Astrocyte of the spinal cord (primary cell): ENCODE data around the gene SLC18A3.

ENCODE experiments used
- DNase-seq: peaks from one replicate; pipeline ENCODE4 v3.0.0; 2011; ENCODE audit warnings: low read depth, low spot score
- H3K4me3 ChIP-seq: 2 replicates; pipeline ENCODE4 v1.5.1; 2011; ENCODE audit warnings: low read depth, mild to moderate bottlenecking, low read length, moderate library complexity
- CTCF ChIP-seq: IDR thresholded peaks from 2 replicates; pipeline ENCODE4 v1.5.1; 2012; ENCODE audit warnings: low read depth, mild to moderate bottlenecking, low read length, inconsistent platforms
- in situ Hi-C: cut with HindIII; loops from 2 replicates; pipeline ENCODE4 v1.10.0; 2017; ENCODE audit warnings: low sequenced_read_pairs

SLC18A3 gene

GRCh38 chr10:49649936-49650723, 40.0 kb downstream of the SLC18A3 start:
- no peak for DNase-seq
- no peak overlapping the region for H3K4me3 ChIP-seq
- in situ Hi-C loops, result no loop called here
- no peak for TF ChIP-seq CTCF

GRCh38 chr10:49650724-49651034, 40.6 kb downstream of the SLC18A3 start:
- no peak for TF ChIP-seq CTCF
- in situ Hi-C loops, result no loop called here
- no peak overlapping the region for H3K4me3 ChIP-seq
- no peak for DNase-seq

GRCh38 chr10:49651039-49651835, 41.1 kb downstream of the SLC18A3 start:
- no peak for TF ChIP-seq CTCF
- H3K4me3 ChIP-seq, result no peak overlapping the region
- in situ Hi-C loops, result no loop called here
- DNase-seq, result no peak

- in situ Hi-C loops, result no loop called here
- no peak overlapping the region for H3K4me3 ChIP-seq
- TF ChIP-seq CTCF, result no peak
- DNase-seq, result no peak
Measured at GRCh38 chr10:49651917-49652316, 41.8 kb downstream of the SLC18A3 start.

DNA sequence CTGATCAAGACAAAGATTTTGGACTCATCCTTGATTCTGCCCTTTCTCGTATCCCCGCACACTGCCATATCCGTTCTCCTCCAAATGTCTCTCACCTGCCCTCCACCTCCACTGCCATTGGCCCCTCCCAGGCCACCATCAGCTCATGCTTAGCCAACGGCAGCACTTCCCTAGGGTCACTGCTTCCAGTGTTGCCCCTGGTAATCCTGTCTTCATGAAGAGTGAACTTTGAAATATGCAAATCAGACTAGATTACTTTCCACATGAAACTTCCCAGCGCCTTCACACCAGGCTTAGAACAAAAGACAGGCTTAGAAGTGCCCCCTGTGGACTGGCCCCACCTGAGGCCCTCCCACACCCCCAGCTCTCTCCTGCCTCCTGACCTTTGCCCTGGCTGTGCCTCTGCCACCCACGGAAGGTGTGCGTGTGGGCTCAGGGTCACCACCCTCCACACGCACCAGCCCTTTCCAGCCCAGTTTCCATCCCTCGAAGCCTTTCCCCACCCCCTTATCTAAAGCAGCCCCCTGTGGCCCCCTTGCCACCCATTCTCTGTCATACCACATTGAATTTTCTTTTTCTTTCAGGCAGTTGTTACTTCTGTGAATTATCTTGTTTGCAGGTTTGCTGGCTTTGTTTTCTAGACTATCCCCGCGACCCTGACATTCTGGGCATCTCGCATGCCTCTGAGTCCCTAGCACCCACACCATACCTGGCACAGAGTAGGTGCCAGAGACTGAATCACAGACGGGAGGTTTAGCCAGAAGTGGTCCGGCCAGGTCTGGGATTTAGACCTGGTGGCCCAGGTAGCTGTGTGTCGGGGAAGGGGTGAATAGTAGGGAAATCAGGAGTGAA, 42.5 kb downstream of the SLC18A3 start:
- in situ Hi-C loops, result no loop called here
- no peak overlapping the region for H3K4me3 ChIP-seq
- DNase-seq, result no peak
- TF ChIP-seq CTCF, result no peak

DNA sequence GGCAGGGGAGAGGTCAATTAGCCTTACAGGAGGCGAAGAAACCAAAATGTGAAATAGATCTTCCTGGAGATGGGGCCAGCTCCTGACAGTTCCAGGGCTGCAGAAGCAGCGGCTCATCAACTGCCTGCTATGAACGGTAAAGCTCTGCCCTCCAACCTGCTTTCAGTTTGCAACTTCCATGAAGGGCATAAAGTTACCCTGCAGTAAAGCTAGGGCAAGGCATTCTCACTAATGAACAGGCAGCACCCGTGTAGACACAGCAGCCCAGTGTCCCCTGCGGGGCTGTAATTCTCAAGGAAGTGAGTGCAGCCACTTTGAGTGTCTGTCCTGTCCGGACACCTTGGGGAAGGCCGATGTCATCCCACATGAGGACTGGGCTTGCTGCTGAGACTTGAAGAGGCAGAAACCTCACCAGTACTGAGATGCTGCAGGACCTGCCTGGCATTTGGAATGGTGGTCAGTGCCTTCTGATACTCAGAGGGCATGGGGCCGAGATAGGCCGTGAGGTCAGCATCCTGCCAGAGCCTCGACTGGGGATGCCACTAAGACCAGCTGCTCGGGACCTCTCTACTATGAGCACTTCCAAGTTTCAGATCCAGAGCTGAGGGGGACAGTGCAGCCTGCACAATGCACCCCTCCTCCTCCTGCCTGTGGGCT, 43.3 kb downstream of the SLC18A3 start:
- in situ Hi-C loops, result no loop called here
- no peak for DNase-seq
- no peak for TF ChIP-seq CTCF

More for the DNA sequence above, 43.3 kb downstream of the SLC18A3 start:
- H3K4me3 ChIP-seq, result no peak overlapping the region
